ENCODE measurements around the gene SAMD11.

DNA sequence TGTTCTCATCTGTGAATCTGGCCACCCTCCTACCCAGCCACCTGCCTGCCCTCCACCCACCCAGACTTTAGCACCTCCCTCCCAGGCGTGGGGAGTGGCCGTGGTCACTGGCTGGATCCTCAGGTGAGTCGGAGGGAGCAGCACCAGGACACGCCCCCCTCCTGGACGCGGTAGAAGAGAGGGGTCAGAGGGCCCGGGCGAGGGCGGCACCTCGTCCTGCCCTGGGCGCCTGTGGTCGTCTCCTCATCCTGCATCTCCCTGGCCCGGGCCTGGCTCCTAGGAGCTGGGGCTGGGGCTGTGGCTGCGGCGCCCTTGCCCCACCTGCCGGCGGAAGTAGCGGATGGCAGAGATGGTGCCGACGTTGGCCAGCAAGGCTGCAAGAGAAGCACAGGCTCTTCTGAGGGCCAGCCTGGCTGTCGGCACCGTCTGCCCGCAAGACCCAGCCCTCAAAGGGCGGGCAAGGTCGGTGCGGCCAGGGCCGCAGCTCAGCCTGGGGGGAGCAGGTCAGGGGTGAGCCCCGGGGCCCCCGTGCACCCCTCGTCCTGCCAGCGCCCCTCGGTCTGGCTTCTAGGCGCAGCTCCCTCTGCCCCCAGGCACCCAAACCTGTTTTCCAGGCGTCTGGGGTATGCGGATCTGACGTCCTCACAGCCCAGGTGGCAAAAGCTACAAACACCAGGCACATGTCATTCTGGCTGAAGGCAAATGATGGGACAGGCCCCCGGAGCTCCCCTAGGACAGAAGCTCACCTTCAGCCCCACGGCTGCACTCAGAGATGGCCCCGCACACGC is 52.4 kb downstream of the SAMD11 start:
- no peak for TF ChIP-seq RFX5 (IDR thresholded peaks at IDR 0.05; ENCODE audit: low read length)
- TF ChIP-seq TAF1 (IDR thresholded peaks at IDR 0.05; ENCODE audit: borderline replicate concordance, low read depth, low read length) = no peak
- no peak for TF ChIP-seq GATA2 (CRISPR knock-in tag; IDR thresholded peaks at IDR 0.05)
- TF ChIP-seq, protein P1, sequence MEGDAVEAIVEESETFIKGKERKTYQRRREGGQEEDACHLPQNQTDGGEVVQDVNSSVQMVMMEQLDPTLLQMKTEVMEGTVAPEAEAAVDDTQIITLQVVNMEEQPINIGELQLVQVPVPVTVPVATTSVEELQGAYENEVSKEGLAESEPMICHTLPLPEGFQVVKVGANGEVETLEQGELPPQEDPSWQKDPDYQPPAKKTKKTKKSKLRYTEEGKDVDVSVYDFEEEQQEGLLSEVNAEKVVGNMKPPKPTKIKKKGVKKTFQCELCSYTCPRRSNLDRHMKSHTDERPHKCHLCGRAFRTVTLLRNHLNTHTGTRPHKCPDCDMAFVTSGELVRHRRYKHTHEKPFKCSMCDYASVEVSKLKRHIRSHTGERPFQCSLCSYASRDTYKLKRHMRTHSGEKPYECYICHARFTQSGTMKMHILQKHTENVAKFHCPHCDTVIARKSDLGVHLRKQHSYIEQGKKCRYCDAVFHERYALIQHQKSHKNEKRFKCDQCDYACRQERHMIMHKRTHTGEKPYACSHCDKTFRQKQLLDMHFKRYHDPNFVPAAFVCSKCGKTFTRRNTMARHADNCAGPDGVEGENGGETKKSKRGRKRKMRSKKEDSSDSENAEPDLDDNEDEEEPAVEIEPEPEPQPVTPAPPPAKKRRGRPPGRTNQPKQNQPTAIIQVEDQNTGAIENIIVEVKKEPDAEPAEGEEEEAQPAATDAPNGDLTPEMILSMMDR (IDR thresholded peaks at IDR 0.05) = peak; percentile 43
- no peak for TF ChIP-seq MXI1 (IDR thresholded peaks at IDR 0.05; ENCODE audit: low read depth, low read length)
- TF ChIP-seq JUND (IDR thresholded peaks at IDR 0.05) = no peak
- no peak for TF ChIP-seq POLR2AphosphoS5 (IDR thresholded peaks at IDR 0.05; ENCODE audit: low read depth, low read length)
- no peak for TF ChIP-seq EP300 (IDR thresholded peaks at IDR 0.05; ENCODE audit: borderline replicate concordance in 1 of 2, low read depth in 1 of 2, low read length in 1 of 2)
- TF ChIP-seq, protein P2, sequence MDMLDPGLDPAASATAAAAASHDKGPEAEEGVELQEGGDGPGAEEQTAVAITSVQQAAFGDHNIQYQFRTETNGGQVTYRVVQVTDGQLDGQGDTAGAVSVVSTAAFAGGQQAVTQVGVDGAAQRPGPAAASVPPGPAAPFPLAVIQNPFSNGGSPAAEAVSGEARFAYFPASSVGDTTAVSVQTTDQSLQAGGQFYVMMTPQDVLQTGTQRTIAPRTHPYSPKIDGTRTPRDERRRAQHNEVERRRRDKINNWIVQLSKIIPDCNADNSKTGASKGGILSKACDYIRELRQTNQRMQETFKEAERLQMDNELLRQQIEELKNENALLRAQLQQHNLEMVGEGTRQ (IDR thresholded peaks at IDR 0.05; ENCODE audit: borderline replicate concordance, low read depth, low read length) = no peak
- TF ChIP-seq RCOR1 (IDR thresholded peaks at IDR 0.05; ENCODE audit: low read length) = no peak
